ENCODE measurements around the gene PRKCH.

DNA sequence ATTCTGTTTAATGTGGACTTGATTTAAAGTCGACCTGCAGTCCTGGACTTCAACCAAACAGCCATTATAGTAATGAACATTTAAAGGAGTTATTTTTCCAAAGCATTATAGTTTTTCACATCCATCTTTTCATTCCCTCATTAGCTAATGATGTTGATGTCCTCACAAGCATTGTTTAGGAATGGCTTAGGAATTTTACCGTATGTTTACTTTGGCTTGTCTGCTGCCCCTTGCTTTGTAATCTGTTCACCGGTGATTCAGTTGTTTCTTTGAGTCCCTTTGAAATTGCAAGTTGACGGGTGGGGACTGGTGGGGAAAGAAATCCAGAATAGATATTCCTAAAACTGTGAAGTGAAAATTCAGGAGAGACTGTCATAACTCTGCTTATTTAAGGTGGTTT is 25.4 kb downstream of the PRKCH start:
- TF ChIP-seq, protein P1, sequence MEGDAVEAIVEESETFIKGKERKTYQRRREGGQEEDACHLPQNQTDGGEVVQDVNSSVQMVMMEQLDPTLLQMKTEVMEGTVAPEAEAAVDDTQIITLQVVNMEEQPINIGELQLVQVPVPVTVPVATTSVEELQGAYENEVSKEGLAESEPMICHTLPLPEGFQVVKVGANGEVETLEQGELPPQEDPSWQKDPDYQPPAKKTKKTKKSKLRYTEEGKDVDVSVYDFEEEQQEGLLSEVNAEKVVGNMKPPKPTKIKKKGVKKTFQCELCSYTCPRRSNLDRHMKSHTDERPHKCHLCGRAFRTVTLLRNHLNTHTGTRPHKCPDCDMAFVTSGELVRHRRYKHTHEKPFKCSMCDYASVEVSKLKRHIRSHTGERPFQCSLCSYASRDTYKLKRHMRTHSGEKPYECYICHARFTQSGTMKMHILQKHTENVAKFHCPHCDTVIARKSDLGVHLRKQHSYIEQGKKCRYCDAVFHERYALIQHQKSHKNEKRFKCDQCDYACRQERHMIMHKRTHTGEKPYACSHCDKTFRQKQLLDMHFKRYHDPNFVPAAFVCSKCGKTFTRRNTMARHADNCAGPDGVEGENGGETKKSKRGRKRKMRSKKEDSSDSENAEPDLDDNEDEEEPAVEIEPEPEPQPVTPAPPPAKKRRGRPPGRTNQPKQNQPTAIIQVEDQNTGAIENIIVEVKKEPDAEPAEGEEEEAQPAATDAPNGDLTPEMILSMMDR (IDR thresholded peaks at IDR 0.05; ENCODE audit: borderline replicate concordance, extremely low read depth, low read length, poor library complexity, severe bottlenecking) = no peak
- no peak for TF ChIP-seq EZH2 (IDR thresholded peaks at IDR 0.05; ENCODE audit: borderline replicate concordance, low read depth, low read length, severe bottlenecking)
